Activated B cell treated with CpG ODN at 0.5 μM for 24 hours (primary cell): ENCODE data around the gene METAP1D. TPM values are rescaled to one million over a fixed set of nuclear protein-coding genes. Genes with fewer than 3 reads are reported as not detected.

Experiments
- ATAC-seq: fragments of 200-7000 bp; cut with Tn5 transposase; one replicate; pipeline ENCODE4 v1.10.0; 2021; ENCODE audit warnings: low read depth, mild to moderate bottlenecking, moderate library complexity
- CTCF ChIA-PET: fragments of 350-600 bp; sonication (Branson Sonifier 250); formaldehyde crosslinking; loops from one replicate; lab custom pipeline; 2021; ENCODE audit warnings: antibody characterized with exemption; lab: Charles Lee
- POLR2A ChIA-PET: fragments of 350-600 bp; sonication (Branson Sonifier 250); formaldehyde crosslinking; loops from one replicate; lab custom pipeline; 2021; ENCODE audit warnings: antibody characterized with exemption; lab: Charles Lee
- DNase-seq: peaks from one replicate; pipeline ENCODE4 v3.0.0; 2022
- H3K27ac Mint-ChIP-seq: one replicate; pipeline ENCODE4 v1.8.0; 2020; ENCODE audit warnings: mixed read lengths
- H3K27me3 Mint-ChIP-seq: one replicate; pipeline ENCODE4 v1.8.0; 2021; ENCODE audit warnings: mixed read lengths
- H3K36me3 Mint-ChIP-seq: one replicate; pipeline ENCODE4 v1.8.0; 2021; ENCODE audit warnings: low read depth, mixed read lengths
- H3K4me1 Mint-ChIP-seq: one replicate; pipeline ENCODE4 v1.8.0; 2021; ENCODE audit warnings: mixed read lengths
- H3K4me3 Mint-ChIP-seq: one replicate; pipeline ENCODE4 v1.8.0; 2020; ENCODE audit warnings: mild to moderate bottlenecking, mixed read lengths
- H3K9me3 Mint-ChIP-seq: one replicate; pipeline ENCODE4 v1.8.0; 2020; ENCODE audit warnings: mixed read lengths
- intact Hi-C: fragments of 100-400 bp; cut with micrococcal nuclease; formaldehyde crosslinking; loops from one replicate; pipeline ENCODE4 v1.15.1; 2024
- total RNA-seq: library from RNA; stranded (reverse); gene quantifications from 2 replicates; pipeline ENCODE4 v1.2.3, GENCODE V29; 2022
- TF ChIP-seq, protein P1 (sequence below): fragments of 200-600 bp; IDR thresholded peaks from one replicate; pipeline ENCODE4 v1.8.0; 2022; ENCODE audit warnings: antibody characterized with exemption, mild to moderate bottlenecking

METAP1D gene
- total RNA-seq, 1 donor from 2014 or later = 13.7 TPM

DNA sequence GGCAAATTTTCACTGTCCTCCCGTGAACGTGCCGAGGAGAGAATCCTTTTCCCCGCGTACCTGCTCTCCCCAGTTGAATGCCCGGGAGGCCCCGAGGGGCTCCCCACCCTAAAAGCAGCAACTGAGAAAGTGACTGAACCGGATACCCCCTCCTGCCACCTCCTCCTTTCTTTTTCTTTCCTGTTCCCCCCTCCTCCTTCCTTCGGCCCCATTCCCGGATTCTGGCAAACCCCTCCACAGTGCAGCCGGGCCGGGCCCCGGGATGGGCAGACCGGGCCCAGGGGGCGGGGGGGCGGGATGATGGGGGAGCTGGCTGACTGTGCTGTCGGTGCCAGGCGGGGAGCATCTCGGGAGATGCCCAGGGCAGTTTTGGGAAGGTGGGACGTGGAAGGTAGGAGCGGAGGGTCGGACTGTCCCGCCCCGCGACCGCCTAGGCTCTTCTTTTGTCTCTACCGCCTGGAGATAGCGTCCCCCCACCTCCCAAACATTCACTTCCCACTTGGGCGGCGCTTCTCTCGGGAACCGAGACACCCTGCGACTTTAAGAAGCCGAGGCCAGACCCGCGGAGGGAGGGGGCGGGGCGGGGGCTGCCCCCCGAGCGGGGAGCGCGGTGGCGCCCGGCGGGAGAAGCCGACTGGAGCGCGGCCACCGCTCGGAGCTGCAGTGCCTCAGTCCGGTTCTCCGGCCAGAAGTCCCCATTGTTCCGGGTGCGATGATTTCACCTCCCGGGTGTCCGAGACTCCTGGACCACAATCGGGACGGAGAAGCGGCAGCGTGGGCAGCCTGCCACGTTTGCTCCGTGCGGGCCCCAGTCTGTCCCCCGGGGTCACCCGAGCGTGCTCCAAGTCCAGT, 94.8 kb downstream of the METAP1D start:
- ATAC-seq (no peak), DNase-seq (no peak)
- Mint-ChIP-seq H3K27ac (no peak overlapping the region), H3K36me3 (no peaks in the 10 kb centered on the region), H3K9me3 (peaks cover 2% of the 10 kb centered on the region), H3K27me3 (peaks cover 63% of the 10 kb centered on the region), H3K4me1 (peaks cover 33% of the 10 kb centered on the region), H3K4me3 (peak overlapping the region; percentile 81)
- POLR2A ChIA-PET = no interaction called here
- CTCF ChIA-PET = no interaction called here
- intact Hi-C loops = loop anchor here (1.0 to 5.0 kb wide), 3 partner anchors 8 to 333 kb away; partner anchors contain the start of genes DLX2 and ITGA6
- TF ChIP-seq, protein P1, sequence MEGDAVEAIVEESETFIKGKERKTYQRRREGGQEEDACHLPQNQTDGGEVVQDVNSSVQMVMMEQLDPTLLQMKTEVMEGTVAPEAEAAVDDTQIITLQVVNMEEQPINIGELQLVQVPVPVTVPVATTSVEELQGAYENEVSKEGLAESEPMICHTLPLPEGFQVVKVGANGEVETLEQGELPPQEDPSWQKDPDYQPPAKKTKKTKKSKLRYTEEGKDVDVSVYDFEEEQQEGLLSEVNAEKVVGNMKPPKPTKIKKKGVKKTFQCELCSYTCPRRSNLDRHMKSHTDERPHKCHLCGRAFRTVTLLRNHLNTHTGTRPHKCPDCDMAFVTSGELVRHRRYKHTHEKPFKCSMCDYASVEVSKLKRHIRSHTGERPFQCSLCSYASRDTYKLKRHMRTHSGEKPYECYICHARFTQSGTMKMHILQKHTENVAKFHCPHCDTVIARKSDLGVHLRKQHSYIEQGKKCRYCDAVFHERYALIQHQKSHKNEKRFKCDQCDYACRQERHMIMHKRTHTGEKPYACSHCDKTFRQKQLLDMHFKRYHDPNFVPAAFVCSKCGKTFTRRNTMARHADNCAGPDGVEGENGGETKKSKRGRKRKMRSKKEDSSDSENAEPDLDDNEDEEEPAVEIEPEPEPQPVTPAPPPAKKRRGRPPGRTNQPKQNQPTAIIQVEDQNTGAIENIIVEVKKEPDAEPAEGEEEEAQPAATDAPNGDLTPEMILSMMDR = no peak

DNA sequence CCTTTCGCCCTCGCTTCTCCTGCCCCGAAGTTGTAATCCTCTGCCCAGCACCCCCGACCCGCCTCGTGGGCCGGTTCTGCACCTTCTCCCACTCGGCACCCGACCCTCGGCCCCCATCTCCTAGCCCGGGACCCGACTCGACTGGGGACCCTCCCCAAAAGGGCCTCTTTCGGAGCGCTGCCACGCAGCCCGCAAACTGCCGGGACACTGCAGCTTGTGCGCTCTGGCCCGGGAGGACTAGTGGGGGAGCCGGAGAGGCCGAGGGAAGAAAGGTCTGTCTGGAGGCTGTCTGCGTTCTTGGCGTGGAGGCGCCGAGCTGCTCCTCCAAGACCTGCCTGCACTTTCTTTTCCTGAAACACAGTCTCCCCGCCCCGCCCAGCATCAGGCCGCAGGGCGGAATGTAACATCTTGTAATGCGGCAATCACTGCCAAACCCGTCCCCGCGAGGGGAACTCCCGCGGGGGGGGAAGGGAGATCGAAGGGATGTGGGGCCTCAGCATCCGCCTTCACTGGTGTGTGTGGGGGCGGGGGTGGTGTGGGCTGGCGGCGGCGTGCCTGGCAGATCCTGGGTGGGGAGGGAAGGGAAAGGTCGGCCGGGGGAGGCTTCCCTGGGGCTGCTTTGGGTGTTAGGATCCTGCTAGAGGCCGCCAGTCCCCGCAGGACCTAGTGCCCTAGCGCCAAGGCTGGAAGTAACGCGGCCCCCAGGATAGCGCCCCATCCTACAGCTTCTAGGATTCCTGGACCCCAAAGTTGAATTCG, 95.6 kb downstream of the METAP1D start:
- POLR2A ChIA-PET = no interaction called here
- Mint-ChIP-seq H3K9me3 (peaks cover 2% of the 10 kb centered on the region), H3K27me3 (peaks cover 59% of the 10 kb centered on the region), H3K27ac (peak overlapping the region; percentile 59), H3K4me3 (peak overlapping the region; percentile 81), H3K36me3 (no peaks in the 10 kb centered on the region), H3K4me1 (peaks cover 34% of the 10 kb centered on the region)
- TF ChIP-seq, protein P1 = no peak
- intact Hi-C loops = loop anchor here (1.0 to 5.0 kb wide), 2 partner anchors 9 to 332 kb away; partner anchors contain the start of gene ITGA6
- DNase-seq = no peak
- peak; percentile 68 for ATAC-seq
- CTCF ChIA-PET = no interaction called here

DNA sequence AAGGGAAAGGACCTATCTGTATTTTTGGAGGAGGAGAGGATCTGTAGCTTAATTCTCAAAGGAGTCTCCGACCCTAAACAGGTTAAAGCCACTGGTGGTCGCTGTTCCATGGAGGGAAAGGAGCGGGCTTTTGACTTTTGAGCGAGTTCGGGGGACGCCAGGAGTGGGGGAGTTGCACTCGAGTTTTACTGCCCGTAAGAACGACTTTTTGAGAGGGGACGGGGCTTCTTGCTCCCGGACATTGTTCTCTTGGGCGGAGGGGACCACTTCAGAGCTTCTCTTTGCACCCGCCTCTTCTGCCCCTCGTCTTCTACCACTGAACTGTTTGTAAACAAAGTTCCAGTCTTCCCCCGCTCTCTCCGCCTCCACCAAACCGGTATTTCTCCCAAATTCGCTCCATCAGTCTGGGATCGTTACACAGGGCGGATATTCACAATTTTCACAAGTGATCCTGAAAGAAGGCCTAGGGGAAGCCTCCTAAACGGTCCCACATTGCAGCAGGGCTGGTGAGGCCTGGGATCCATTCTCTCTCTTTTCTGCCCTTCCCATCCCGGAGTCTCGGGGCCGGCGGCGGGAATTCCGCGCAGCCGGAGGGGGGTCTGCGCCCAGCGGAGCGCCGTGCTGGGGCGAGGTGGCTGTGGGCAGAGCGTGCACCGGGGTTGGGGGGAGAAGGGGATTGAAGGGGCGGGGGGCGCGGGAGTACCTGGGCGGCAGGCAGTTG, 96.3 kb downstream of the METAP1D start:
- Mint-ChIP-seq H3K27me3 (peaks cover 57% of the 10 kb centered on the region), H3K4me1 (peaks cover 40% of the 10 kb centered on the region), H3K27ac (no peak overlapping the region), H3K36me3 (no peaks in the 10 kb centered on the region), H3K9me3 (peaks cover 2% of the 10 kb centered on the region), H3K4me3 (peak overlapping the region; percentile 81)
- ATAC-seq (no peak), DNase-seq (no peak)
- TF ChIP-seq, protein P1 = no peak
- POLR2A ChIA-PET = no interaction called here
- intact Hi-C loops = loop anchor here (1.0 to 5.0 kb wide), 2 partner anchors 10 to 331 kb away; partner anchors contain the start of gene ITGA6
- CTCF ChIA-PET = no interaction called here

DNA sequence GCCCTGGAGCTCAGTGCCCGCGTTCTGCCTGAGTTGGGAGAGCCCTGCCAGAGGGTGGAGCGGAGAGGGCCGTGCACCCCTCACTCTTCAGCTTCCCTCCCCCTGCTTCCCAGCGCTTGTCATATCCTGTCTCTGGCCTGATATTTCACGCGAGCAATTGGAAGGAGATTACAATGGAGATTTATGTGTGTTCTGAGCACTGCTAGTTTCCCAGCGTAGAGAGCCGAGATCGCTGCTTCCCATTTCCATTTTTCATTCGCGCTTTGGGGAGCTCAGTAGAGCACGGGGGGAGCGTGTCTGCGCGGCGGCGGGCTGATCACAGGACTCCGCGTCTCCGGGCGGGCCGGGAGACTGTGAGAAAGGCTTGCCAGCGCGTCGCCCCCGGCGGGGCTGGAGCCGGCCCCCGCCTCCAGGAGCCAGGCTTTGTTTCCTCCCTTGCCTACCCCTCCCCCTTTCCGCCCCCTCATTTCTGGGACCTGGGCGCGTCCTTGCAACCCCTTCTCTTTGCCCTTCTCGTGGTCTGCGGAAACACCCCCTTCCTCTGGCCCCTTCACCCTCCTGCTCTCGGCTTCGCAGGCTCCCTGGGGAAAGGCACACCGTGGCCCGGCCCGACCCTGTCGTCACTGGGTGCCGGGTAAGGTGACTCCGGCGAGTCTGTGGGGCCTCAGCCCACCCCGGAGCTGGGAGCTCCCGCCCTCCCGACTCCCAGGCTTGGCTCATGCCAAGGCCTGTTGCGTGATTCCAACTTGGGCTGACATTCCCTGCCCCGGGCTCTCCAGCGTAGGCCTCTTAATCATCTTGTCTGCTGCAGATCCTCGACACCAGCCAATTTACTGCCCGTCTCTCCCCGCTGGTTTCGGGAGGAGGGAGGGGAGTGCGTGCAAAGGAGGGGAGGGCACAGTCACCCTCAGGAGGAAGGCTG, 97.1 kb downstream of the METAP1D start:
- CTCF ChIA-PET = no interaction called here
- Mint-ChIP-seq H3K4me1 (peaks cover 47% of the 10 kb centered on the region), H3K27ac (no peak overlapping the region), H3K27me3 (peaks cover 60% of the 10 kb centered on the region), H3K36me3 (no peaks in the 10 kb centered on the region), H3K9me3 (peaks cover 2% of the 10 kb centered on the region), H3K4me3 (peak overlapping the region; percentile 35)
- TF ChIP-seq, protein P1 = no peak
- POLR2A ChIA-PET = interaction anchor here (0.6 to 1.0 kb wide), 2 partner anchors 12 to 52 kb away, joined by 3 to 11 read pairs; no protein-coding TSS in a partner anchor
- intact Hi-C loops = loop anchor here (5.0 kb wide), 1 partner anchor 330 kb away; the partner anchor contains the start of gene ITGA6
- DNase-seq = no peak
- ATAC-seq = no peak
